HepG2 (cell line): ENCODE results near the gene EIF4E1B. TPM values are rescaled to one million over a fixed set of nuclear protein-coding genes. Genes with fewer than 3 reads are reported as not detected.

Experiments
- ATAC-seq: fragments of 200-7000 bp; cut with Tn5 transposase; 3 replicates; pipeline ENCODE4 v1.9.1; 2020; ENCODE audit warnings: mild to moderate bottlenecking, moderate library complexity
- BruUV-seq: library from RNA; stranded (reverse); fragments of 400-500 nt; replicated peaks from 2 replicates; lab custom pipeline; 2021; lab: Mats Ljungman, UMichigan
- CTCF ChIA-PET: fragments of 300-600 bp; formaldehyde crosslinking; extraction: SDS; loops from one replicate; lab custom pipeline; 2021; ENCODE audit warnings: low total read pairs, inconsistent platforms, low intra/inter-chr PET ratio; lab: Yijun Ruan, JAX
- POLR2A ChIA-PET: fragments of 350-600 bp; sonication (Branson Sonifier 250); formaldehyde crosslinking; loops from one replicate; lab custom pipeline; 2020; ENCODE audit warnings: antibody characterized with exemption, inconsistent platforms; lab: Yijun Ruan, JAX
- DNase-seq: peaks from one replicate; pipeline ENCODE4 v3.0.0-alpha.2; 2015; ENCODE audit warnings: low spot score
- FAIRE-seq: peaks from 3 replicates; lab custom pipeline; 2011; peaks lifted over from hg19 to GRCh38; lab: Jason Lieb, UNC
- H2AFZ ChIP-seq: one replicate; pipeline ENCODE4 v1.6.1; 2011; ENCODE audit warnings: low read length, inconsistent platforms
- H3K27ac ChIP-seq: fragments of 300-600 bp; 3 replicates; pipeline ENCODE4 v1.8.0; 2011; ENCODE audit warnings: mixed run types, mild to moderate bottlenecking, mixed read lengths, low read length, inconsistent platforms; ENCODE audit not compliant: insufficient read depth; ENCODE audit errors: extremely low read length
- H3K27me3 ChIP-seq, 2 experiments: fragments of 200-600 bp in 1 of 2; 2 replicates in 1 of 2; 3 replicates in 1 of 2; pipeline versions ENCODE4 v1.6.0 to v1.8.0; 2011; ENCODE audit warnings: low read length in 2 of 2, mild to moderate bottlenecking in 2 of 2, moderate library complexity in 2 of 2, inconsistent platforms in 1 of 2; ENCODE audit not compliant: insufficient read depth in 2 of 2, control insufficient read depth in 1 of 2
- H3K36me3 ChIP-seq, 2 experiments: fragments of 200-600 bp in 1 of 2; replicated peaks in 1 of 2; 2 replicates in 1 of 2; 3 replicates in 1 of 2; pipeline versions ENCODE4 v1.5.1 to v1.8.0; 2011; ENCODE audit warnings: low read length in 2 of 2, inconsistent platforms in 1 of 2; ENCODE audit not compliant: insufficient read depth in 2 of 2, control insufficient read depth in 1 of 2
- H3K4me1 ChIP-seq: 2 replicates; pipeline ENCODE4 v1.5.1; 2012; ENCODE audit warnings: low read length, inconsistent platforms; ENCODE audit not compliant: insufficient read depth
- H3K4me2 ChIP-seq: 2 replicates; pipeline ENCODE4 v1.6.0; 2011; ENCODE audit warnings: low read depth, low read length, inconsistent platforms
- H3K4me3 ChIP-seq, 3 experiments: fragments of 200-600 bp in 1 of 3; sonication (generic), shearing (Covaris generic) in 1 of 3; replicated peaks in 1 of 3; 2 replicates each; pipeline ENCODE4 v1.5.1; 2011 to 2016; ENCODE audit warnings: low read length in 3 of 3, inconsistent platforms in 2 of 3, low read depth in 2 of 3, mild to moderate bottlenecking in 2 of 3, control low read depth in 1 of 3, mixed read lengths in 1 of 3; ENCODE audit not compliant: insufficient read depth in 1 of 3
- H3K79me2 ChIP-seq: one replicate; pipeline ENCODE4 v1.6.1; 2011; ENCODE audit warnings: low read length, inconsistent platforms; ENCODE audit not compliant: insufficient read depth
- H3K9ac ChIP-seq: 2 replicates; pipeline ENCODE4 v1.6.0; 2011; ENCODE audit warnings: mild to moderate bottlenecking, low read depth, low read length, inconsistent platforms; ENCODE audit not compliant: insufficient read depth
- H3K9me3 ChIP-seq: 2 replicates; pipeline ENCODE4 v1.5.1; 2012; ENCODE audit warnings: mild to moderate bottlenecking, low read length
- H4K20me1 ChIP-seq: 2 replicates; pipeline ENCODE4 v1.6.0; 2011; ENCODE audit warnings: inconsistent platforms, mild to moderate bottlenecking, low read length, moderate library complexity; ENCODE audit not compliant: insufficient read depth
- HIVEP1 ChIP-seq: sonication (generic); formaldehyde crosslinking; IDR thresholded peaks from 2 replicates; pipeline ENCODE4 v1.4.0; 2020; ENCODE audit warnings: mild to moderate bottlenecking, missing genetic modification reagents
- KMT2A ChIP-seq: sonication (generic); formaldehyde crosslinking; IDR thresholded peaks from 2 replicates; pipeline ENCODE4 v1.4.0; 2020; ENCODE audit warnings: missing genetic modification reagents
- PHF20 ChIP-seq: sonication (generic); formaldehyde crosslinking; IDR thresholded peaks from 2 replicates; pipeline ENCODE4 v1.5.0; 2020; ENCODE audit warnings: mild to moderate bottlenecking, missing genetic modification reagents
- SMARCE1 ChIP-seq: fragments of 450-650 bp; IDR thresholded peaks from 2 replicates; pipeline ENCODE4 v1.6.1; 2017; ENCODE audit warnings: borderline replicate concordance
- SP2 ChIP-seq: sonication (generic); formaldehyde crosslinking; IDR thresholded peaks from 2 replicates; pipeline ENCODE4 v1.5.1; 2020; ENCODE audit warnings: mild to moderate bottlenecking, missing genetic modification reagents
- ZBTB3 ChIP-seq: sonication (generic); formaldehyde crosslinking; IDR thresholded peaks from 2 replicates; pipeline ENCODE4 v1.4.0; 2020; ENCODE audit warnings: low read depth, mild to moderate bottlenecking, moderate library complexity, missing genetic modification reagents, borderline replicate concordance
- ZFP41 ChIP-seq: sonication (generic); formaldehyde crosslinking; IDR thresholded peaks from 2 replicates; pipeline ENCODE4 v1.4.0; 2020; ENCODE audit warnings: mild to moderate bottlenecking, missing genetic modification reagents, borderline replicate concordance
- ZNF20 ChIP-seq: sonication (generic); formaldehyde crosslinking; IDR thresholded peaks from 2 replicates; pipeline ENCODE4 v1.4.0; 2020; ENCODE audit warnings: mild to moderate bottlenecking, moderate library complexity, missing genetic modification reagents
- ZNF431 ChIP-seq: sonication (generic); formaldehyde crosslinking; IDR thresholded peaks from 2 replicates; pipeline ENCODE4 v1.9.0; 2022; ENCODE audit warnings: missing genetic modification reagents, low read depth, mild to moderate bottlenecking, borderline replicate concordance
- ZNF605 ChIP-seq: sonication (generic); formaldehyde crosslinking; IDR thresholded peaks from 2 replicates; pipeline ENCODE4 v1.8.0; 2022; ENCODE audit warnings: mild to moderate bottlenecking, missing genetic modification reagents
- WGBS: methylation state at CpG from one replicate; pipeline ENCODE4 v1.1.6; 2017; ENCODE audit warnings: low lambda C conversion rate; 5-methylcytosine and 5-hydroxymethylcytosine counted together
- in situ Hi-C: cut with HindIII; loops from 2 replicates; pipeline ENCODE4 v1.10.0; 2017; ENCODE audit warnings: low pct_unique_long_range_greater_than_20kb; ENCODE audit not compliant: extremely low pct_ligation_motif_present
- intact Hi-C: fragments of 100-400 bp; cut with micrococcal nuclease; formaldehyde crosslinking; loops from one replicate; pipeline ENCODE4 v1.10.0; 2022; ENCODE audit not compliant: unreplicated experiment
- polyA plus RNA-seq, 8 experiments: library from polyadenylated mRNA; depleted of rRNA in 3 of 8; stranded (reverse) in 7 of 8; unstranded in 1 of 8; fragments of >200 nt; fragmentation: Illumina TruSeq in 4 of 8; extraction: Trizol in 4 of 8; gene quantifications; 2 replicates each; pipeline versions ENCODE4 v1.2.1 to v1.2.3, GENCODE V29; 2011 to 2016; ENCODE audit warnings: low read depth in 4 of 8, missing spikeins in 1 of 8, mixed read lengths in 1 of 8; ENCODE audit not compliant: insufficient read depth in 1 of 8
- total RNA-seq, 5 experiments: library from RNA; depleted of rRNA; stranded (reverse); fragments of >200 nt; fragmentation: Illumina TruSeq; extraction: Trizol; gene quantifications; 2 replicates each; pipeline ENCODE4 v1.2.3, GENCODE V29; 2016; ENCODE audit warnings: low read depth in 1 of 5
- TF ChIP-seq, protein P1 (sequence below): sonication (generic); formaldehyde crosslinking; IDR thresholded peaks from 2 replicates; pipeline ENCODE4 v1.8.1; 2022; ENCODE audit warnings: low read depth, mild to moderate bottlenecking, missing genetic modification reagents
- TF ChIP-seq, protein P2 (sequence below): sonication (generic); formaldehyde crosslinking; IDR thresholded peaks from 2 replicates; pipeline ENCODE4 v1.5.0; 2020; ENCODE audit warnings: mild to moderate bottlenecking, missing genetic modification reagents, borderline replicate concordance
- TF ChIP-seq, protein P3 (sequence below): sonication (generic); formaldehyde crosslinking; IDR thresholded peaks from 2 replicates; pipeline ENCODE4 v1.4.0; 2020; ENCODE audit warnings: missing genetic modification reagents
- TF ChIP-seq, protein P4 (sequence below): sonication (generic); formaldehyde crosslinking; IDR thresholded peaks from 2 replicates; pipeline ENCODE4 v1.8.1; 2023; ENCODE audit warnings: mild to moderate bottlenecking, inconsistent platforms, moderate library complexity, missing genetic modification reagents, borderline replicate concordance

The EIF4E1B gene
- total and polyA plus RNA-seq, 2 of the 13 experiments (the other 11 are each of a cell fraction or from before 2014, with no cell fraction given) = not detected

DNA sequence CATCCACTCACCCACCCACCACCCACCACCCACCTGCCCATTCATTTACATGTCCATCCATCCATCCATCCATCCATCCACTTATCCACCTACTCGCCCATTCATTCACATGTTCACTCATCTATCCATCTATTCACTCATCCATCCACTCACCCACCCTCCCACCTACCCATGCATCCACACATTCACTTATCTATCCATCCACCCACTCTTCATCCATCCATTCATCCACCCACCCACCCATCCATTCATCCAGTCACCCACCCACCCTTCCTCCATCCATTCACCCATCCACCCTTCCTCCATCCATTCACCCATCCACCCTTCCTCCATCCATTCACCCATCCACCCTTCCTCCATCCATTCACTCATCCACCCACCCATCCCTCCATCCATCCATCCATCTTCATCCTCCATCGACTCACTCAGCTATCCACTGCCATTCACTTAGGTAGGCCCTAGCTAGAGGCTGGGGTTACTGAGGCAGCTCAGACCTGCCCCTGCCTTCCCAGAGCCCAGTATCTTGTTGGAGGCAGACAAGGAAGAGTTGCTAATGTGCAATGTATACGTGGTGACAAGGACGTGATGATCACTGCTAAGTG is 29.5 kb downstream of the EIF4E1B start:
- no peak overlapping the region for H3K4me2 ChIP-seq
- BruUV-seq = no TSS peak
- DNase-seq (no peak), FAIRE-seq (no peak), ATAC-seq (no peak)
- no peak overlapping the region for H3K9ac ChIP-seq
- intact Hi-C loops = loop anchor here (2.0 to 5.0 kb wide), 2 partner anchors 152 to 299 kb away; partner anchors contain the start of gene UNC5A
- ChIA-PET CTCF (interaction anchor here (0.7 to 1.6 kb wide), 3 partner anchors 85 to 299 kb away, joined by 3 to 7 read pairs (median 3); no protein-coding TSS in a partner anchor), POLR2A (interaction anchor here (1.1 to 1.5 kb wide), 2 partner anchors 13 to 17 kb away, joined by 3 to 7 read pairs; partner anchors contain the start of gene TSPAN17)
- no peaks in the 10 kb centered on the region for H3K79me2 ChIP-seq
- no peak overlapping the region for H2AFZ ChIP-seq
- no peak overlapping the region for H3K4me3 ChIP-seq
- H3K4me1 ChIP-seq = peaks cover 14% of the 10 kb centered on the region
- H3K9me3 ChIP-seq = no peaks in the 10 kb centered on the region
- 19% methylated on average over 4 of the region's 4 CpGs for WGBS
- H3K27ac ChIP-seq = no peak overlapping the region
- H3K27me3 ChIP-seq = peaks cover 2 to 4% of the 10 kb centered on the region in 2 experiments; a peak in 2 of 5 replicates
- in situ Hi-C loops = loop anchor here (10.0 kb wide), 1 partner anchor 295 kb away; no protein-coding TSS in a partner anchor
- no peaks in the 10 kb centered on the region for H3K36me3 ChIP-seq
- no peaks in the 10 kb centered on the region for H4K20me1 ChIP-seq
- TF ChIP-seq SMARCE1 = no peak
- TF ChIP-seq ZNF20 = no peak
- no peak for TF ChIP-seq ZNF605 (CRISPR knock-in tag)
- no peak for TF ChIP-seq ZBTB3
- TF ChIP-seq PHF20 = no peak
- TF ChIP-seq SP2 (CRISPR knock-in tag) = no peak
- no peak for TF ChIP-seq ZNF431 (CRISPR knock-in tag)
- TF ChIP-seq, protein P1, sequence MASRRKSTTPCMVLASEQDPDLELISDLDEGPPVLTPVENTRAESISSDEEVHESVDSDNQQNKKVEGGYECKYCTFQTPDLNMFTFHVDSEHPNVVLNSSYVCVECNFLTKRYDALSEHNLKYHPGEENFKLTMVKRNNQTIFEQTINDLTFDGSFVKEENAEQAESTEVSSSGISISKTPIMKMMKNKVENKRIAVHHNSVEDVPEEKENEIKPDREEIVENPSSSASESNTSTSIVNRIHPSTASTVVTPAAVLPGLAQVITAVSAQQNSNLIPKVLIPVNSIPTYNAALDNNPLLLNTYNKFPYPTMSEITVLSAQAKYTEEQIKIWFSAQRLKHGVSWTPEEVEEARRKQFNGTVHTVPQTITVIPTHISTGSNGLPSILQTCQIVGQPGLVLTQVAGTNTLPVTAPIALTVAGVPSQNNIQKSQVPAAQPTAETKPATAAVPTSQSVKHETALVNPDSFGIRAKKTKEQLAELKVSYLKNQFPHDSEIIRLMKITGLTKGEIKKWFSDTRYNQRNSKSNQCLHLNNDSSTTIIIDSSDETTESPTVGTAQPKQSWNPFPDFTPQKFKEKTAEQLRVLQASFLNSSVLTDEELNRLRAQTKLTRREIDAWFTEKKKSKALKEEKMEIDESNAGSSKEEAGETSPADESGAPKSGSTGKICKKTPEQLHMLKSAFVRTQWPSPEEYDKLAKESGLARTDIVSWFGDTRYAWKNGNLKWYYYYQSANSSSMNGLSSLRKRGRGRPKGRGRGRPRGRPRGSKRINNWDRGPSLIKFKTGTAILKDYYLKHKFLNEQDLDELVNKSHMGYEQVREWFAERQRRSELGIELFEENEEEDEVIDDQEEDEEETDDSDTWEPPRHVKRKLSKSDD = no peak
- no peak for TF ChIP-seq KMT2A (CRISPR knock-in tag)
- no peak for TF ChIP-seq HIVEP1 (CRISPR knock-in tag)
- no peak for TF ChIP-seq ZFP41 (CRISPR knock-in tag)
- TF ChIP-seq, protein P2, sequence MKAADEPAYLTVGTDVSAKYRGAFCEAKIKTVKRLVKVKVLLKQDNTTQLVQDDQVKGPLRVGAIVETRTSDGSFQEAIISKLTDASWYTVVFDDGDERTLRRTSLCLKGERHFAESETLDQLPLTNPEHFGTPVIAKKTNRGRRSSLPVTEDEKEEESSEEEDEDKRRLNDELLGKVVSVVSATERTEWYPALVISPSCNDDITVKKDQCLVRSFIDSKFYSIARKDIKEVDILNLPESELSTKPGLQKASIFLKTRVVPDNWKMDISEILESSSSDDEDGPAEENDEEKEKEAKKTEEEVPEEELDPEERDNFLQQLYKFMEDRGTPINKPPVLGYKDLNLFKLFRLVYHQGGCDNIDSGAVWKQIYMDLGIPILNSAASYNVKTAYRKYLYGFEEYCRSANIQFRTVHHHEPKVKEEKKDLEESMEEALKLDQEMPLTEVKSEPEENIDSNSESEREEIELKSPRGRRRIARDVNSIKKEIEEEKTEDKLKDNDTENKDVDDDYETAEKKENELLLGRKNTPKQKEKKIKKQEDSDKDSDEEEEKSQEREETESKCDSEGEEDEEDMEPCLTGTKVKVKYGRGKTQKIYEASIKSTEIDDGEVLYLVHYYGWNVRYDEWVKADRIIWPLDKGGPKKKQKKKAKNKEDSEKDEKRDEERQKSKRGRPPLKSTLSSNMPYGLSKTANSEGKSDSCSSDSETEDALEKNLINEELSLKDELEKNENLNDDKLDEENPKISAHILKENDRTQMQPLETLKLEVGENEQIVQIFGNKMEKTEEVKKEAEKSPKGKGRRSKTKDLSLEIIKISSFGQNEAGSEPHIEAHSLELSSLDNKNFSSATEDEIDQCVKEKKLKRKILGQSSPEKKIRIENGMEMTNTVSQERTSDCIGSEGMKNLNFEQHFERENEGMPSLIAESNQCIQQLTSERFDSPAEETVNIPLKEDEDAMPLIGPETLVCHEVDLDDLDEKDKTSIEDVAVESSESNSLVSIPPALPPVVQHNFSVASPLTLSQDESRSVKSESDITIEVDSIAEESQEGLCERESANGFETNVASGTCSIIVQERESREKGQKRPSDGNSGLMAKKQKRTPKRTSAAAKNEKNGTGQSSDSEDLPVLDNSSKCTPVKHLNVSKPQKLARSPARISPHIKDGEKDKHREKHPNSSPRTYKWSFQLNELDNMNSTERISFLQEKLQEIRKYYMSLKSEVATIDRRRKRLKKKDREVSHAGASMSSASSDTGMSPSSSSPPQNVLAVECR = no peak
- TF ChIP-seq, protein P3, sequence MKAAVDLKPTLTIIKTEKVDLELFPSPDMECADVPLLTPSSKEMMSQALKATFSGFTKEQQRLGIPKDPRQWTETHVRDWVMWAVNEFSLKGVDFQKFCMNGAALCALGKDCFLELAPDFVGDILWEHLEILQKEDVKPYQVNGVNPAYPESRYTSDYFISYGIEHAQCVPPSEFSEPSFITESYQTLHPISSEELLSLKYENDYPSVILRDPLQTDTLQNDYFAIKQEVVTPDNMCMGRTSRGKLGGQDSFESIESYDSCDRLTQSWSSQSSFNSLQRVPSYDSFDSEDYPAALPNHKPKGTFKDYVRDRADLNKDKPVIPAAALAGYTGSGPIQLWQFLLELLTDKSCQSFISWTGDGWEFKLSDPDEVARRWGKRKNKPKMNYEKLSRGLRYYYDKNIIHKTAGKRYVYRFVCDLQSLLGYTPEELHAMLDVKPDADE (CRISPR knock-in tag) = no peak
- TF ChIP-seq, protein P4, sequence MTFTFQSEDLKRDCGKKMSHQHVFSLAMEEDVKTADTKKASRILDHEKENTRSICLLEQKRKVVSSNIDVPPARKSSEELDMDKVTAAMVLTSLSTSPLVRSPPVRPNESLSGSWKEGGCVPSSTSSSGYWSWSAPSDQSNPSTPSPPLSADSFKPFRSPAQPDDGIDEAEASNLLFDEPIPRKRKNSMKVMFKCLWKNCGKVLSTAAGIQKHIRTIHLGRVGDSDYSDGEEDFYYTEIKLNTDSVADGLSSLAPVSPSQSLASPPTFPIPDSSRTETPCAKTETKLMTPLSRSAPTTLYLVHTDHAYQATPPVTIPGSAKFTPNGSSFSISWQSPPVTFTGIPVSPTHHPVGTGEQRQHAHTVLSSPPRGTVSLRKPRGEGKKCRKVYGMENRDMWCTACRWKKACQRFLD = no peak
